A673 (cell line): Measurements from ENCODE around the gene FSCN2. TPM values are rescaled to one million over a fixed set of nuclear protein-coding genes. Genes with fewer than 3 reads are reported as not detected.

Source experiments
- BruUV-seq: library from RNA; stranded (reverse); fragments of 400-500 nt; replicated peaks from 2 replicates; lab custom pipeline; 2021; lab: Mats Ljungman, UMichigan
- CTCF ChIA-PET: fragments of 300-600 bp; sonication (Branson Sonifier 250); formaldehyde crosslinking; loops from one replicate; lab custom pipeline; 2022; ENCODE audit warnings: antibody characterized with exemption; lab: Charles Lee
- POLR2A ChIA-PET: fragments of 300-600 bp; sonication (Branson Sonifier 250); formaldehyde crosslinking; loops from one replicate; lab custom pipeline; 2022; ENCODE audit warnings: antibody characterized with exemption; ENCODE audit not compliant: low non-redundant PET; lab: Charles Lee
- DNase-seq: peaks from one replicate; pipeline ENCODE4 v3.0.0-alpha.2; 2015; ENCODE audit warnings: low spot score
- H3K27ac ChIP-seq: fragments of 200-600 bp; sonication (generic); 2 replicates; pipeline ENCODE4 v1.5.1; 2016; ENCODE audit warnings: mixed run types, low read depth, mild to moderate bottlenecking, mixed read lengths, antibody characterized with exemption, low read length; ENCODE audit not compliant: poor library complexity, severe bottlenecking
- H3K27me3 ChIP-seq: fragments of 200-600 bp; sonication (generic); replicated peaks from 2 replicates; pipeline ENCODE4 v1.6.1; 2017; ENCODE audit warnings: mixed run types, low read depth, mild to moderate bottlenecking, mixed read lengths, antibody characterized with exemption, low read length; ENCODE audit not compliant: insufficient read depth, poor library complexity
- H3K36me3 ChIP-seq: fragments of 200-600 bp; sonication (generic); 2 replicates; pipeline ENCODE4 v1.6.1; 2016; ENCODE audit warnings: mixed run types, mild to moderate bottlenecking, mixed read lengths, antibody characterized with exemption, low read length; ENCODE audit not compliant: insufficient read depth, poor library complexity, severe bottlenecking
- H3K4me1 ChIP-seq: fragments of 200-600 bp; sonication (generic); 2 replicates; pipeline ENCODE4 v1.6.1; 2017; ENCODE audit warnings: mixed run types, mild to moderate bottlenecking, mixed read lengths, antibody characterized with exemption, low read length; ENCODE audit not compliant: insufficient read depth, poor library complexity, severe bottlenecking
- H3K4me3 ChIP-seq: fragments of 200-600 bp; sonication (generic); 2 replicates; pipeline ENCODE4 v1.5.1; 2016; ENCODE audit warnings: low read depth, mixed run types, mild to moderate bottlenecking, mixed read lengths, low read length; ENCODE audit not compliant: poor library complexity, severe bottlenecking
- H3K9me3 ChIP-seq: fragments of 200-600 bp; sonication (generic); 2 replicates; pipeline ENCODE4 v1.6.1; 2016; ENCODE audit warnings: mixed run types, low read depth, mild to moderate bottlenecking, mixed read lengths, antibody characterized with exemption, low read length; ENCODE audit not compliant: poor library complexity, severe bottlenecking
- EZH2 ChIP-seq: fragments of 200-600 bp; sonication (generic); IDR thresholded peaks from 2 replicates; pipeline ENCODE4 v1.6.1; 2017; ENCODE audit warnings: borderline replicate concordance, low read depth, mild to moderate bottlenecking, mixed read lengths, antibody characterized with exemption, low read length; ENCODE audit not compliant: poor library complexity, severe bottlenecking
- intact Hi-C: fragments of 100-400 bp; cut with micrococcal nuclease; formaldehyde crosslinking; loops from one replicate; pipeline ENCODE4 v1.10.0; 2022; ENCODE audit not compliant: unreplicated experiment
- total RNA-seq: library from RNA; stranded (reverse); gene quantifications from 2 replicates; pipeline ENCODE4 v1.2.3, GENCODE V29; 2021
- TF ChIP-seq, protein P1 (sequence below): fragments of 300-800, 200-600 bp; sonication (generic); conservative IDR thresholded peaks from 2 replicates; pipeline ENCODE4 v1.5.1; 2017; ENCODE audit warnings: low read depth, mild to moderate bottlenecking, antibody characterized with exemption, low read length, moderate library complexity, mixed read lengths

Gene FSCN2
- total RNA-seq, 1 experiment from 2014 or later, result 0.26 TPM

GRCh38 chr17:81492202-81492601, 36.0 kb upstream of the FSCN2 start:
- POLR2A ChIA-PET, result interaction anchor here (0.6 to 0.7 kb wide), 2 partner anchors 99 to 138 kb away, joined by 6 to 9 read pairs; no protein-coding TSS in a partner anchor
- intact Hi-C loops, result no loop called here
- CTCF ChIA-PET, result no interaction called here

DNA sequence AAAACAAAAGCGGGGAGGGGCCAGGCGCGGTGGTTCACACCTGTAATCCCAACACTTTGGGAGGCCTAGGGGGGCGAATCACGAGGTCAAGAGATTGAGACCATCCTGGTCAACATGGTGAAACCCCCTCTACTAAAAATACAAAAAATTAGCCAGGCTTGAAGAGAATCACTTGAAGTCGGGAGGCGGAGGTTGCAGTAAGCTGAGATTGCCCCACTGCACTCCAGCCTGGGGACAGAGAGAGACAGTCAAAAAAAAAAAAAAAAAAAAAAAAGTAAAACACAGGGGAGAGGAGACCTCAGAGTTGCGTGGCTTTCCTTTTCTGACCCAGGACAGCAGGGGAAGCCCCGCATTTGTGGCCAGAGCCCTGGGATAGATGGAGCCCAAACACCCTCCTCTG, 35.5 kb upstream of the FSCN2 start:
- POLR2A ChIA-PET, result interaction anchor here (0.6 to 0.7 kb wide), 2 partner anchors 99 to 137 kb away, joined by 6 to 9 read pairs; no protein-coding TSS in a partner anchor
- intact Hi-C loops, result no loop called here
- TF ChIP-seq, protein P1, sequence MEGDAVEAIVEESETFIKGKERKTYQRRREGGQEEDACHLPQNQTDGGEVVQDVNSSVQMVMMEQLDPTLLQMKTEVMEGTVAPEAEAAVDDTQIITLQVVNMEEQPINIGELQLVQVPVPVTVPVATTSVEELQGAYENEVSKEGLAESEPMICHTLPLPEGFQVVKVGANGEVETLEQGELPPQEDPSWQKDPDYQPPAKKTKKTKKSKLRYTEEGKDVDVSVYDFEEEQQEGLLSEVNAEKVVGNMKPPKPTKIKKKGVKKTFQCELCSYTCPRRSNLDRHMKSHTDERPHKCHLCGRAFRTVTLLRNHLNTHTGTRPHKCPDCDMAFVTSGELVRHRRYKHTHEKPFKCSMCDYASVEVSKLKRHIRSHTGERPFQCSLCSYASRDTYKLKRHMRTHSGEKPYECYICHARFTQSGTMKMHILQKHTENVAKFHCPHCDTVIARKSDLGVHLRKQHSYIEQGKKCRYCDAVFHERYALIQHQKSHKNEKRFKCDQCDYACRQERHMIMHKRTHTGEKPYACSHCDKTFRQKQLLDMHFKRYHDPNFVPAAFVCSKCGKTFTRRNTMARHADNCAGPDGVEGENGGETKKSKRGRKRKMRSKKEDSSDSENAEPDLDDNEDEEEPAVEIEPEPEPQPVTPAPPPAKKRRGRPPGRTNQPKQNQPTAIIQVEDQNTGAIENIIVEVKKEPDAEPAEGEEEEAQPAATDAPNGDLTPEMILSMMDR, result no peak
- no peak for TF ChIP-seq EZH2

More at GRCh38 chr17:81492202-81492601, 36.0 kb upstream of the FSCN2 start:
- Histone ChIP-seq H3K27me3 (no peaks in the 10 kb centered on the region), H3K27ac (no peak overlapping the region), H3K36me3 (no peaks in the 10 kb centered on the region), H3K4me3 (no peak overlapping the region), H3K9me3 (no peaks in the 10 kb centered on the region), H3K4me1 (peaks cover 31% of the 10 kb centered on the region)
- no peak for TF ChIP-seq EZH2
- TF ChIP-seq, protein P1, result no peak
- DNase-seq, result no peak
- no TSS peak for BruUV-seq

DNA sequence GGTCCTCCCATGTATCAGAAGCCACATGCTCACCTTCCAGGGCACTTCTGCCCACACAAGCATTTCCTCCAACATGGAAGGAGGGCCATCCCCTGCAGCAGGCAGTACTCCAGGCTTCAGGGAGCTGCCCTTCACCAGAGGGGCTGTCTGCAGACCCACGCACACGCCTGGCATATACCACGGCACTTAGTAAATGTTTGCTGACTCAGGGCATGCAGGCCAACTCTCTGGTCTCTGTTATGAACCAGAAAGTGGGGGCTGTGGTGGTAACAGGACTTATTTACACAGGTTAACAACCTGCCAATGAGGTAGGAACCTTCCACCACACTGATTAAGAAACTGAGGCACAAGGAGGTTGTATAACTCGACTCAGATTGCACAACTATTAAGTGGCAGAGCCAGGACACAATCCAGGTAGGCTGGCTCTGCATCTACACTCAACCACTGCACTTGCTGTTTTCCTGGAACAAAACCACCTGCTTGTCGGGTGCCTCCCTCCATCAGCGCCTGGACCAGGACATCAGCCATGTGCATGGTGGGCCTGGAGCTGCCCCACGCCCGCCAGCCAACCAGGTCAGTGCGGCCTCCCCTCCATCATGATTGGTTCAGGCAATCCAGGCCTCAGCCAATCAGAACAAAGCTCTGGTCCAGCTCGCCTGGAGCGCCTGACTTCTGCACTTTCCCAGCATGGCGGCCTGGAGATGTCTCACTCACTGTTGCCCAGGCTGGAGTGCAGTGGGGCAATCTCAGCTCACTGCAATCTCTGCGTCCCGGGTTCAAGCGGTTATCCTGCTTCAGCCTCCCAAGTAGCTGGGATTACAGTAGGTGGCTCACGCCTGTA, 34.8 kb upstream of the FSCN2 start:
- no TSS peak for BruUV-seq
- no peaks in the 10 kb centered on the region for H3K9me3 ChIP-seq
- POLR2A ChIA-PET, result no interaction called here
- CTCF ChIA-PET, result interaction anchor here (0.7 kb wide), 1 partner anchor 8 kb away, joined by 3 read pairs; no protein-coding TSS in a partner anchor
- H3K27ac ChIP-seq, result no peak overlapping the region
- no peaks in the 10 kb centered on the region for H3K27me3 ChIP-seq
- no peak for DNase-seq
- intact Hi-C loops, result no loop called here
- H3K36me3 ChIP-seq, result no peaks in the 10 kb centered on the region
- H3K4me3 ChIP-seq, result no peak overlapping the region
- TF ChIP-seq, protein P1, result no peak
- no peak for TF ChIP-seq EZH2
- peaks cover 20% of the 10 kb centered on the region for H3K4me1 ChIP-seq

More for the DNA sequence above, 35.5 kb upstream of the FSCN2 start:
- Histone ChIP-seq H3K36me3 (no peaks in the 10 kb centered on the region), H3K9me3 (no peaks in the 10 kb centered on the region), H3K27ac (no peak overlapping the region), H3K27me3 (no peaks in the 10 kb centered on the region), H3K4me3 (no peak overlapping the region), H3K4me1 (peaks cover 26% of the 10 kb centered on the region)
- BruUV-seq, result no TSS peak
- DNase-seq, result no peak
- CTCF ChIA-PET, result no interaction called here
